Activated CD4-positive, alpha-beta T cell treated with anti-CD3 and anti-CD28 coated beads for 24 hours (primary cell): ENCODE data around the gene PLXDC2.

Source experiments
- DNase-seq, 2 donors: peaks; one replicate each; pipeline ENCODE4 v3.0.0-alpha.2; 2020; ENCODE audit warnings: low read depth in 2 of 2

Gene PLXDC2

GRCh38 chr10:19937989-19938388 is 121.8 kb downstream of the PLXDC2 start:
- DNase-seq = no peak

- DNase-seq = no peak
Measured at GRCh38 chr10:19941206-19941880, 125.1 kb downstream of the PLXDC2 start.

GRCh38 chr10:19944911-19945663 is 128.9 kb downstream of the PLXDC2 start:
- DNase-seq = no peak

- DNase-seq = no peak
Measured at GRCh38 chr10:19946245-19946644, 130.0 kb downstream of the PLXDC2 start.

GRCh38 chr10:19946791-19947190 is 130.6 kb downstream of the PLXDC2 start:
- DNase-seq = no peak

GRCh38 chr10:19947215-19947614 is 131.0 kb downstream of the PLXDC2 start:
- no peak for DNase-seq

GRCh38 chr10:19947656-19948055 is 131.4 kb downstream of the PLXDC2 start:
- no peak for DNase-seq

GRCh38 chr10:19952224-19953010 is 136.2 kb downstream of the PLXDC2 start:
- DNase-seq = no peak

- no peak for DNase-seq
Measured at GRCh38 chr10:19954601-19955000, 138.4 kb downstream of the PLXDC2 start.

- DNase-seq = no peak
Measured at GRCh38 chr10:19956516-19957032, 140.3 kb downstream of the PLXDC2 start.

GRCh38 chr10:19958787-19959186 is 142.6 kb downstream of the PLXDC2 start:
- DNase-seq = no peak

GRCh38 chr10:19961076-19962053 is 145.1 kb downstream of the PLXDC2 start:
- DNase-seq = no peak

GRCh38 chr10:19964625-19965024 is 148.4 kb downstream of the PLXDC2 start:
- DNase-seq = no peak

- no peak for DNase-seq
Measured at GRCh38 chr10:19966751-19967150, 150.5 kb downstream of the PLXDC2 start.

GRCh38 chr10:19967981-19968380 is 151.7 kb downstream of the PLXDC2 start:
- DNase-seq = no peak

GRCh38 chr10:19968745-19969144 is 152.5 kb downstream of the PLXDC2 start:
- no peak for DNase-seq

GRCh38 chr10:19970256-19970655 is 154.0 kb downstream of the PLXDC2 start:
- DNase-seq = no peak

- DNase-seq = no peak
Measured at GRCh38 chr10:19970717-19971116, 154.5 kb downstream of the PLXDC2 start.

- DNase-seq = no peak
Measured at GRCh38 chr10:19971343-19972052, 155.3 kb downstream of the PLXDC2 start.

- no peak for DNase-seq
Measured at GRCh38 chr10:19974138-19974537, 157.9 kb downstream of the PLXDC2 start.
